ENCODE data around the gene GORASP1. TPM values are rescaled to one million over a fixed set of nuclear protein-coding genes. Genes with fewer than 3 reads are reported as not detected.

The GORASP1 gene
- total RNA-seq, 1 experiment from 2014 or later: 39.4 TPM

- Histone ChIP-seq H3K27me3 (ENCODE audit: control insufficient read depth, insufficient read depth, low read length) (no peaks in the 10 kb centered on the region), H3K4me3 (ENCODE audit: low read depth in 2 of 2, low read length in 2 of 2) (no peak overlapping the region), H3K4me1 (ENCODE audit: control insufficient read depth, insufficient read depth, low read length) (no peaks in the 10 kb centered on the region), H3K36me3 (ENCODE audit: control insufficient read depth, insufficient read depth, low read length) (no peaks in the 10 kb centered on the region; the same call in 1 of the 2 replicates), H3K9me3 (ENCODE audit: control insufficient read depth, insufficient read depth, low read depth, low read length) (no peaks in the 10 kb centered on the region), H3K27ac (ENCODE audit: low read length) (no peak overlapping the region)
- intact Hi-C loops (cut with micrococcal nuclease; ENCODE audit: unreplicated experiment): no loop called here
- POLR2A ChIA-PET: no interaction called here
- in situ Hi-C loops (cut with HindIII; ENCODE audit: low pct_unique_long_range_greater_than_20kb, low sequenced_read_pairs): no loop called here
- TF ChIP-seq, protein P1, sequence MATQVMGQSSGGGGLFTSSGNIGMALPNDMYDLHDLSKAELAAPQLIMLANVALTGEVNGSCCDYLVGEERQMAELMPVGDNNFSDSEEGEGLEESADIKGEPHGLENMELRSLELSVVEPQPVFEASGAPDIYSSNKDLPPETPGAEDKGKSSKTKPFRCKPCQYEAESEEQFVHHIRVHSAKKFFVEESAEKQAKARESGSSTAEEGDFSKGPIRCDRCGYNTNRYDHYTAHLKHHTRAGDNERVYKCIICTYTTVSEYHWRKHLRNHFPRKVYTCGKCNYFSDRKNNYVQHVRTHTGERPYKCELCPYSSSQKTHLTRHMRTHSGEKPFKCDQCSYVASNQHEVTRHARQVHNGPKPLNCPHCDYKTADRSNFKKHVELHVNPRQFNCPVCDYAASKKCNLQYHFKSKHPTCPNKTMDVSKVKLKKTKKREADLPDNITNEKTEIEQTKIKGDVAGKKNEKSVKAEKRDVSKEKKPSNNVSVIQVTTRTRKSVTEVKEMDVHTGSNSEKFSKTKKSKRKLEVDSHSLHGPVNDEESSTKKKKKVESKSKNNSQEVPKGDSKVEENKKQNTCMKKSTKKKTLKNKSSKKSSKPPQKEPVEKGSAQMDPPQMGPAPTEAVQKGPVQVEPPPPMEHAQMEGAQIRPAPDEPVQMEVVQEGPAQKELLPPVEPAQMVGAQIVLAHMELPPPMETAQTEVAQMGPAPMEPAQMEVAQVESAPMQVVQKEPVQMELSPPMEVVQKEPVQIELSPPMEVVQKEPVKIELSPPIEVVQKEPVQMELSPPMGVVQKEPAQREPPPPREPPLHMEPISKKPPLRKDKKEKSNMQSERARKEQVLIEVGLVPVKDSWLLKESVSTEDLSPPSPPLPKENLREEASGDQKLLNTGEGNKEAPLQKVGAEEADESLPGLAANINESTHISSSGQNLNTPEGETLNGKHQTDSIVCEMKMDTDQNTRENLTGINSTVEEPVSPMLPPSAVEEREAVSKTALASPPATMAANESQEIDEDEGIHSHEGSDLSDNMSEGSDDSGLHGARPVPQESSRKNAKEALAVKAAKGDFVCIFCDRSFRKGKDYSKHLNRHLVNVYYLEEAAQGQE (IDR thresholded peaks at IDR 0.05; ENCODE audit: insufficient read depth in 1 of 2, low read depth in 2 of 2, low read length in 1 of 2): no peak
- no peak for TF ChIP-seq POLR2AphosphoS5 (IDR thresholded peaks at IDR 0.05; ENCODE audit: low read depth, low read length)
- no peak for TF ChIP-seq SIN3A (IDR thresholded peaks at IDR 0.05; ENCODE audit: borderline replicate concordance, insufficient read depth, low read depth, low read length)
- TF ChIP-seq, protein P2, sequence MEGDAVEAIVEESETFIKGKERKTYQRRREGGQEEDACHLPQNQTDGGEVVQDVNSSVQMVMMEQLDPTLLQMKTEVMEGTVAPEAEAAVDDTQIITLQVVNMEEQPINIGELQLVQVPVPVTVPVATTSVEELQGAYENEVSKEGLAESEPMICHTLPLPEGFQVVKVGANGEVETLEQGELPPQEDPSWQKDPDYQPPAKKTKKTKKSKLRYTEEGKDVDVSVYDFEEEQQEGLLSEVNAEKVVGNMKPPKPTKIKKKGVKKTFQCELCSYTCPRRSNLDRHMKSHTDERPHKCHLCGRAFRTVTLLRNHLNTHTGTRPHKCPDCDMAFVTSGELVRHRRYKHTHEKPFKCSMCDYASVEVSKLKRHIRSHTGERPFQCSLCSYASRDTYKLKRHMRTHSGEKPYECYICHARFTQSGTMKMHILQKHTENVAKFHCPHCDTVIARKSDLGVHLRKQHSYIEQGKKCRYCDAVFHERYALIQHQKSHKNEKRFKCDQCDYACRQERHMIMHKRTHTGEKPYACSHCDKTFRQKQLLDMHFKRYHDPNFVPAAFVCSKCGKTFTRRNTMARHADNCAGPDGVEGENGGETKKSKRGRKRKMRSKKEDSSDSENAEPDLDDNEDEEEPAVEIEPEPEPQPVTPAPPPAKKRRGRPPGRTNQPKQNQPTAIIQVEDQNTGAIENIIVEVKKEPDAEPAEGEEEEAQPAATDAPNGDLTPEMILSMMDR (IDR thresholded peaks at IDR 0.05): no peak
- TF ChIP-seq TCF7L2 (IDR thresholded peaks at IDR 0.05; ENCODE audit: low read depth, low read length): no peak
- DNase-seq (ENCODE audit: low read depth, low spot score) (no peak), ATAC-seq (no peak)
- CTCF ChIA-PET: no interaction called here
- no TSS peak for BruUV-seq (replicated peaks)
Observed at GRCh38 chr3:39082666-39083313, 24.6 kb downstream of the GORASP1 start.

GRCh38 chr3:39080026-39080425, 27.4 kb downstream of the GORASP1 start:
- ATAC-seq: no peak
- DNase-seq (ENCODE audit: low read depth, low spot score): no peak
- BruUV-seq (replicated peaks): no TSS peak
- ChIA-PET CTCF (no interaction called here), POLR2A (no interaction called here)
- H3K9me3 ChIP-seq (ENCODE audit: control insufficient read depth, insufficient read depth, low read depth, low read length): no peaks in the 10 kb centered on the region
- intact Hi-C loops (cut with micrococcal nuclease; ENCODE audit: unreplicated experiment): no loop called here
- H3K27ac ChIP-seq (ENCODE audit: low read length): no peak overlapping the region
- no peaks in the 10 kb centered on the region for H3K27me3 ChIP-seq (ENCODE audit: control insufficient read depth, insufficient read depth, low read length)
- H3K4me1 ChIP-seq (ENCODE audit: control insufficient read depth, insufficient read depth, low read length): no peaks in the 10 kb centered on the region
- no peak overlapping the region for H3K4me3 ChIP-seq (ENCODE audit: low read depth in 2 of 2, low read length in 2 of 2)
- TF ChIP-seq, protein P2 (IDR thresholded peaks at IDR 0.05): no peak
- no peak for TF ChIP-seq SIN3A (IDR thresholded peaks at IDR 0.05; ENCODE audit: borderline replicate concordance, insufficient read depth, low read depth, low read length)
- TF ChIP-seq TCF7L2 (IDR thresholded peaks at IDR 0.05; ENCODE audit: low read depth, low read length): no peak
- TF ChIP-seq, protein P1 (IDR thresholded peaks at IDR 0.05; ENCODE audit: insufficient read depth in 1 of 2, low read depth in 2 of 2, low read length in 1 of 2): no peak
- no peak for TF ChIP-seq POLR2AphosphoS5 (IDR thresholded peaks at IDR 0.05; ENCODE audit: low read depth, low read length)
- H3K36me3 ChIP-seq (ENCODE audit: control insufficient read depth, insufficient read depth, low read length): no peaks in the 10 kb centered on the region; the same call in 1 of the 2 replicates
- in situ Hi-C loops (cut with HindIII; ENCODE audit: low pct_unique_long_range_greater_than_20kb, low sequenced_read_pairs): no loop called here
